ENCODE data around the gene AFF3.

DNA sequence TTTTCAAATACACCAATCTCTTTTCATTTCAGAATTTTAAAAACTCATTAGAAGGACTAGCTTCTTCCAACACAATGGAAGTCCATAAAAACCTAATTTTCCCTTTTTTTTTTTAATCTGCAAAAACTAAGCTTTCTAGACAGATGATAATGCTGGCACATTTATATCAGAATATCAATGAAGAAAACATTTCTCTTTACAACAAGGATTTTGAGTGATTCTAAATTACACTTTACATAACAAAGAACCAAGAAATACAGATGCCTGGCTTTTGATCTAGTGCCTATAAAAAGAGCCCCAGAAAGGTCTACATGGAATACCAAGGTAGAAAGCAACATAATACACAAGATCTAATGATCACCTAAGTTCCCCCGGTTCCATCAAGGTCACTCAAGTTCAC lies 108.0 kb downstream of the AFF3 start:
- TF ChIP-seq CTCF (IDR thresholded peaks at IDR 0.05; ENCODE audit: low read depth, low read length, missing input control) (no peak), MAX (IDR thresholded peaks at IDR 0.05) (no peak), YY1 (IDR thresholded peaks at IDR 0.05) (no peak), EGR1 (IDR thresholded peaks at IDR 0.05; ENCODE audit: low read depth in 2 of 2) (no peak), RXRA (IDR thresholded peaks at IDR 0.05) (no peak), FOXA2 (IDR thresholded peaks at IDR 0.05) (no peak)
- TF ChIP-seq, protein P1, sequence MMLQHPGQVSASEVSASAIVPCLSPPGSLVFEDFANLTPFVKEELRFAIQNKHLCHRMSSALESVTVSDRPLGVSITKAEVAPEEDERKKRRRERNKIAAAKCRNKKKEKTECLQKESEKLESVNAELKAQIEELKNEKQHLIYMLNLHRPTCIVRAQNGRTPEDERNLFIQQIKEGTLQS (IDR thresholded peaks at IDR 0.05) = no peak
- TF ChIP-seq, protein P2, sequence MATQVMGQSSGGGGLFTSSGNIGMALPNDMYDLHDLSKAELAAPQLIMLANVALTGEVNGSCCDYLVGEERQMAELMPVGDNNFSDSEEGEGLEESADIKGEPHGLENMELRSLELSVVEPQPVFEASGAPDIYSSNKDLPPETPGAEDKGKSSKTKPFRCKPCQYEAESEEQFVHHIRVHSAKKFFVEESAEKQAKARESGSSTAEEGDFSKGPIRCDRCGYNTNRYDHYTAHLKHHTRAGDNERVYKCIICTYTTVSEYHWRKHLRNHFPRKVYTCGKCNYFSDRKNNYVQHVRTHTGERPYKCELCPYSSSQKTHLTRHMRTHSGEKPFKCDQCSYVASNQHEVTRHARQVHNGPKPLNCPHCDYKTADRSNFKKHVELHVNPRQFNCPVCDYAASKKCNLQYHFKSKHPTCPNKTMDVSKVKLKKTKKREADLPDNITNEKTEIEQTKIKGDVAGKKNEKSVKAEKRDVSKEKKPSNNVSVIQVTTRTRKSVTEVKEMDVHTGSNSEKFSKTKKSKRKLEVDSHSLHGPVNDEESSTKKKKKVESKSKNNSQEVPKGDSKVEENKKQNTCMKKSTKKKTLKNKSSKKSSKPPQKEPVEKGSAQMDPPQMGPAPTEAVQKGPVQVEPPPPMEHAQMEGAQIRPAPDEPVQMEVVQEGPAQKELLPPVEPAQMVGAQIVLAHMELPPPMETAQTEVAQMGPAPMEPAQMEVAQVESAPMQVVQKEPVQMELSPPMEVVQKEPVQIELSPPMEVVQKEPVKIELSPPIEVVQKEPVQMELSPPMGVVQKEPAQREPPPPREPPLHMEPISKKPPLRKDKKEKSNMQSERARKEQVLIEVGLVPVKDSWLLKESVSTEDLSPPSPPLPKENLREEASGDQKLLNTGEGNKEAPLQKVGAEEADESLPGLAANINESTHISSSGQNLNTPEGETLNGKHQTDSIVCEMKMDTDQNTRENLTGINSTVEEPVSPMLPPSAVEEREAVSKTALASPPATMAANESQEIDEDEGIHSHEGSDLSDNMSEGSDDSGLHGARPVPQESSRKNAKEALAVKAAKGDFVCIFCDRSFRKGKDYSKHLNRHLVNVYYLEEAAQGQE (IDR thresholded peaks at IDR 0.05) = no peak

Measured in liver (tissue), 3 donors.